ENCODE data around the gene FBRSL1. TPM values are rescaled to one million over a fixed set of nuclear protein-coding genes. Genes with fewer than 3 reads are reported as not detected.
"Not testable (repeated sequence)": the region's sequence is repeated elsewhere in the genome, so short reads cannot be mapped to it uniquely, and the experiment has no call there.

The FBRSL1 gene
- total RNA-seq, 1 donor from 2014 or later, result 58.6 TPM

DNA sequence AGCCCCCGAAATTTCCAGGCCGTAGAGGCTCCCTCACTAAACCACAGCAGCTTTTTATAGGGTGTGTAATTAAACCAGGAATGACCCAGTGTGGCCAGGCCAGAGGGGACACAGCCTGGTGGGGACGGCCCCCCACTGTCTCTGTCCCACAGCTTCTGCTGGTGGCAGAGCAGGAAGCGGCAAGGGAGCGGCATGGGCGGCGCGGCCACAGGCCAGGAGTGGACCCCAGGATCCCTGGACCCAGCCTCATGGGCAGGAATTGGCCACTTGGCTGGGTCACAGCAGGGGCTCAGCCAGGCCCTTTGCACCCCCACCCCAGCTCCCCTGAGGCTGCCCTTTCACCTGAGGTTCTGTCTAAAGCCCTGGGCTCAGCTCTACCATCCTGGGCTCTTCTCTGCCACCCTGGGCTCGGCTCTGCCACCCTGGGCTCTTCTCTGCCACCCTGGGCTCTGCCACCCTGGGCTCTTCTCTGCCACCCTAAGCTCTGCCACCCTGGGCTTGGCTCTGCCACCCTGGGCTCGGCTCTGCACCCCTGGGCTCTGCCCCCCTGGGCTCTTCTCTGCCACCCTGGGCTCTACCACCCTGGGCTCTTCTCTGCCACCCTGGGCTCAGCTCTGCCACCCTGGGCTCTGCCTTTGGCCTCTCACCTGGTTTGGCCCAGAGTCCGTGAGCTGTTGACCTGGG is 39.3 kb downstream of the FBRSL1 start:
- no peak for DNase-seq
- intact Hi-C loops (cut with DNase I), result no loop called here
- ATAC-seq (ENCODE audit: poor library complexity), result no peak

DNA sequence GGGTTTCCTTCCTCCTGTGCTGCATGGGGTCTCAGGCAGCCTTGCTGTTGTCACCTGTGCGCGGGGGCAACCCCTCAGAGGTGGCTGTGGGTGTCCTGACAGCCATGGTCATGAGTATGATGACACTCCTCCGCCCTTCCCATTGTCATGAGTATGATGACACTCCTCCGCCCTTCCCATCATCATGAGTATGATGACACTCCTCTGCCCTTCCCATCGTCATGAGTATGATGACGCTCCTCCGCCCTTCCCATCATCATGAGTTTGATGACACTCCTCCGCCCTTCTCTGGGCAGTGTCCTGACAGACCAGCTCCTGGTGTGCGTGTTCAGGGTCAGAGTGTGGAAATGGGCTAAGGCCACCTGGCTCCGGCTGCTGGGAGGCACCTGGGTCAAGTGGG is 40.0 kb downstream of the FBRSL1 start:
- intact Hi-C loops (cut with DNase I), result no loop called here
- ATAC-seq (ENCODE audit: poor library complexity) (no peak), DNase-seq (no peak)

DNA sequence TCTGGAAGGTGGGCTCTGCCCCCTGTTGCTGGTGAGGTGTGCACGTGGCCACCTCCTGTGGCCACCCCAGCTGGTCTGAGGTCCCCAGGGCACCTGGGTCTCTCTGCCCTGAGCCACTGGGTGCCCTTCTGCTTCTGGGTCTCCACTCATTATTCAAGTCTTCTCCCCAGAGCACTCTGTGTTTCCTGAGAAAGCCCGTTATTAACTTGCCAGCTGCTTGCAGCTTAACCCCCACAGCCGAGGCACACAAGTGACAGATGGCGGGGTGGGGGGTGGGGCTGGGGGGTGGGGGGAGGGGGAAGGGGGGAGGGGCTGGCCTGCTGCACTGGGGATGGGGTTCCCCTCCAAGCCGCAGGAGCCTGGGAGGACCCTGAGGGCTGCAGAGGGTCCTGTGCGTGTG is 40.5 kb downstream of the FBRSL1 start:
- DNase-seq (no peak), ATAC-seq (ENCODE audit: poor library complexity) (no peak)
- intact Hi-C loops (cut with DNase I), result no loop called here

DNA sequence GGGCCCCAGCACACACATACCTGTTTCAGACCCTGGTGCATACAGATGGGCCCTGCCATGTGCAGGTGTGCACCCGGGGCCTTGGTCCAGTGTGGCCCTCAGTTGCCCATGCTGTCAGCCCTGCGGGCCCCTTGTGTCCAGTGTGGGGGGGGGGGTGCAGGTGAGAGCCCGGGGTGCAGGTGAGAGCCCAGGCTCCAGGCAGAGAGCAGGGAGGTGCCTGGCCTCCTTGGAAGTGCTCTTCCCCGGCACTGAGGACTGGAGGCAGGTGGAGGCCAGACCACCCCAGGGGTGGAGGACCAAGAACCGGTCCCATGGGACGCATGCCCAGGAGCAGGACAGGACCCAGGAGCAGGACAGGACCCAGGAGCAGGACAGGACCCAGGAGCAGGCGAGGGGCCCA is 40.9 kb downstream of the FBRSL1 start:
- no peak for DNase-seq
- intact Hi-C loops (cut with DNase I), result no loop called here
- no peak for ATAC-seq (ENCODE audit: poor library complexity)

DNA sequence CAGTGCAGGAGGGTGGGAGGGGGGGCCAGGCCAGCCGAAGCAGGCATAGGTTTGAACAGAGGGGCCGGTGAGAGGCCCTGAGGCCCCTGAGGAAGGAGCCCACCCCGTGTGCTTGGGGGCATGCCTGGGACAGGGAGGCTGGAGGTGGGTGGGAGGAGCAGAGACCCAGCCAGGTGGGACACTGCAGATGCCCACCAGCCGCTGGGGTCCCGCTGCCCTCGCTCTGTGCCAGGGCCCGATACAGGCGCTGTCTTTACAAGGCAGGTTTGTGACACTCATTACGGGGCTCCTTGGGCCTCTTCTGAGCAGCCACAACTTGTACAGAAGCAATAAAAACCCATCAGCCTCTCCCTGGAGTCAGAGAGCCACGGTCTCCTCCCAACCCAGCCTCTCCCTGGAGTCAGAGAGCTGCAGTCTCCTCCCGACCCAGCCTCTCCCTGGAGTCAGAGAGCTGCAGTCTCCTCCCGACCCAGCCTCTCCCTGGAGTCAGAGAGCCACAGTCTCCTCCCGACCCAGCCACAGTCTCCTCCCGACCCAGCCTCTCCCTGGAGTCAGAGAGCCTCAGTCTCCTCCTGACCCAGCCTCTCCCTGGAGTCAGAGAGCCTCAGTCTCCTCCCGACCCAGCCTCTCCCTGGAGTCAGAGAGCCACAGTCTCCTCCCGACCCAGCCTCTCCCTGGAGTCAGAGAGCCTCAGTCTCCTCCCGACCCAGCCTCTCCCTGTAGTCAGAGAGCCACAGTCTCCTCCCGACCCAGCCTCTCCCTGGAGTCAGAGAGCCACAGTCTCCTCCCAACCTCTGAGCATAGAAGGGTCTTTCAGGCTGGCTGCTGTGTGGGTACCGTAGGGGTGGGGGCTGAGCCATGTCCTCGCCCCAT is 43.0 kb downstream of the FBRSL1 start:
- DNase-seq; ATAC-seq (ENCODE audit: poor library complexity); intact Hi-C loops (cut with DNase I): not testable (repeated sequence)

DNA sequence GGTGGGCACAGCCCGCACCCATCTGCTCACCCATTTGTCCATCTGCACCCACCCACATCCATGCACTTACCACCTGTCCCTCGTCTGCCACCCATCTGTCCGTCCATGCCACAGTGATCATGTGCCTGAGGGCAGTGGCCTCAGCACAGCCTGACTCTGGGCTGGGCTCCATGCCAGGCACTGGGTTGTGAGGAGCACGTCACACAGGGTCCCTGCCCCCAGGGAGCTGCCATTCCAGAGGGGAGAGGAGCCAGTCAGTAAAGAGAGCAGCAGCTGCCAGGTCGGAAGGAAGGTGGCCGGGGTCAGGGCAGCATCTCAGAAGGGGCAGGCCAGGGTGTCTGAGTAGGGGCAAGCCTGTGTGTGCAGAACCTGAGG is 43.6 kb downstream of the FBRSL1 start:
- DNase-seq, result no peak
- ATAC-seq (ENCODE audit: poor library complexity), result no peak
- intact Hi-C loops (cut with DNase I), result no loop called here

DNA sequence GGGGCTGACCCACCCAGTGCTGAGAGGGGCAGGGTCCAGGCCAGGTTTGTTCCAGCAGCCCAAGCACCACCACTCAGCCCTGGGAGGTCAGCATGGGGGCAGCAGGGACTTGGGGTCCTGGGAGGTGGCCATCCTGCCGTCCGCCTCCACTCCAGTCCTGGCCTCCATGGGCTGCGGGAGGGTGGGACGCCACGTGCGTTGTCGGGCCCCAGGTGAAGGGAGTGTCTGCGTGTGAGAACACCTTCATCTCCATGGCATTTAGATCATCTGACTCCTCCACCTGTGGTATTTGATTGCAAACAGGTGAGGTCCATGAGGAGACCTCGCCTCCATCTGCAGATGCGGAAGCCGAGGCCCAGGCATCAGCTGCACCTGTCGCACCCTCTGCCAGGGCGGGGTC is 44.1 kb downstream of the FBRSL1 start:
- DNase-seq (no peak), ATAC-seq (ENCODE audit: poor library complexity) (no peak)
- intact Hi-C loops (cut with DNase I), result no loop called here

DNA sequence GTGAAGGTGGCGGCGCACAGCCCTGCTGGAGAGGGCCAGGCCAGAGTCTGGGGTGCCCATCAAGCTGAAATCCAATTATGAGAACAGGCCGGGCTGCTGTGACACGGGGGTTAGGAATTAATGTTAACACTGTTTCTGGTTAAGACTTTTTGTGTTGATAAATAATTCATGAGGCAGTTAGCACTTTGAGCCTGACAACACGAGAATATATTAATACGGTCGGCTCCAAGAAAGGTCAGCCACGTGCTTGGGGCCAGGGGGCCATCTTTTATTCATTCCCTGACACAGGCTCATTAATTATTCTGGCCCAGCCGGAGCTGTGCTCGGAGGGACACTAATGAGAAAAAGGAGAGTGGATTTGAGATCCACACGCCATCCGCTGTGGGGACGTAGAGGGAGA is 45.1 kb downstream of the FBRSL1 start:
- intact Hi-C loops (cut with DNase I), result no loop called here
- DNase-seq (no peak), ATAC-seq (ENCODE audit: poor library complexity) (no peak)

DNA sequence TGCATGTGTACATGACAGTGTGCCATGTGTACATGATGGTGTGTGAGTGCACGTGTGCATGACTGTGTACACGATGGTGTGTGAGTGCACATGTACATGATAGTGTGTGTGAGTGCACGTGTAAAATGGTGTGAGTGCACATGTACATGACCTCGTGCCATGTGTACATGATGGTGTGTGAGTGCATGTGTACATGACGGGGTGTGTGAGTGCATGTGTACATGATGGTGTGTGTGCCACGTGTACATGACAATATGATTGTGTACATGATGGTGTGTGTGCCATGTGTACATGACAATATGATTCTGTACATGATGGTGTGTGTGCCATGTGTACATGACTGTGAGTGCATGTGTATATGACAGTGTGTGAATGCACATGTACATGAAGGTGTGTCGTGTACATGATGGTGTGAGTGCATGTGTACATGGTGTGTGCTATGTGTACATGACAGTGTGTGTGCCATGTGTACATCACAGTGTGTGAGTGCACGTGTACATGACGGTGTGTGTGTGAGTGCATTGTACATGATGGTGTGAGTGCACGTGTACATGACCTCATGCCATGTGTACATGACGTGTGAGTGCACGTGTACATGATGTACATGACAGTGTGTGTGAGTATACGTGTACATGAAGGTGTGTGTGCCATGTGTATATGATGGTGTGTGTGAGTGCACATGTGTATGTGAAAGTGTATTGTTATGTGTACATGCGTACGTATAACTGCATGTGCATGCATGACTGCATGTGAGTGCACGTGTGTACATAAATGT is 46.3 kb downstream of the FBRSL1 start:
- DNase-seq (no peak), ATAC-seq (ENCODE audit: poor library complexity) (no peak)
- intact Hi-C loops (cut with DNase I), result no loop called here

DNA sequence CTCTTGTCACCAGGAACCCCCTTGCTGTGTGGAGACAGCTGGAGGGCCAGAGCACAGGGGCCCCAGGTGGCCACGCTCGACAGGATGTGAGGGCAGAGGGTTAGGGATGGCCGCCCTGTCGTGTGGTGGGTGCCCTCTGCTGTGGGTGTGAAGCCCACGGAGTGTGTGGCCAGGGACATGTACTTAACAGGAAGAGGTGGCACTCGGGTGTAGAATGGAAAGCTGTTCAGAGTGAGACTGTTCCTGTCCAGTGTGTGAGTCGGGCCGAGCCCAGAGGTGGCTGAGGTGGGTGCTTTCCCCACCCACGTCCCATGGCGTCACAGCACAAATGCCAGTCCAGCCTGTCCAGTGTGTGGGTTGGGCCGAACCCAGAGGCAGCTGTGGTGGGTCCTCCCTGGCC is 47.1 kb downstream of the FBRSL1 start:
- DNase-seq (no peak), ATAC-seq (ENCODE audit: poor library complexity) (no peak)
- intact Hi-C loops (cut with DNase I), result no loop called here

DNA sequence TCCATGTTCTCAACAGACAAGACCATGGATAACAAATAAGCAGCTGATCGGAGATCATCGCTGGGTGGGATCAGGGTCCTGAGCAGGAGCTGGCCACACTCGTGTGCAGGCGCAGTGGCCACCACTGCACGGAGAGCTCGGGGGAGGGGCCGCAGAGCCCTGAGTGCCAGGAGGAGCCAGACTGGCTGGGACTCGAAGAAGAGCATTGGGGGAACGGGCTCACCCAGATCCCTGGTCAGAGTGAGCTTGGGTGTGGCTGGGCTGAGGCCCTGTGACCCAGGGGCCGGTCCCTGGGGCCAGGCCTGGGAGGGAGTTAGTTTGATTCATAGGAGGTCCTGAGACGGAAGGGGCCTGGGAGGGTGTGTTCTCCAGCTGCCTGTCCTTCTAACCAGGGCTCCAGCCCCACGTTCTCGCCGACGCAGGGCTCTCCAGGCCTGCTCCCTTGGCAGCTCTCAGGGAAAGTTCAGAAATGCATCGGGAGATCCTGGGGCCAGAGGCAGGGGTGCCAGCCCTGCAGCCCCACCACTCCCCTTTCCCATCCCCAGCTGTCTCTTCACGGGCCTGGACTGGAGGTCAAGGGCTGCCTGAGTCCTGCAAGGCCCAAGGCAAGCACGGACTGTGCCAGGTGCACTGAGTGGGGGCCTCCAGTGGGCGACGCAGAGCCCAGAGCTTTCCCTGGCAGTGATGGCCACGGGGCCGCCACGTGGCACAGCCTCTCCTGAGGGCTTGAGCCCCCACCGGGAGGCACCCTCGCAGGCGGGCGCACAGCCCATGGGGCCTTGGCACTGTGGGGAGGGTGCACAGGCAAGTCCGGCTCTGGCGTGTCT is 48.1 kb downstream of the FBRSL1 start:
- intact Hi-C loops (cut with DNase I), result no loop called here
- ATAC-seq (ENCODE audit: poor library complexity), result peak; percentile 6
- no peak for DNase-seq

DNA sequence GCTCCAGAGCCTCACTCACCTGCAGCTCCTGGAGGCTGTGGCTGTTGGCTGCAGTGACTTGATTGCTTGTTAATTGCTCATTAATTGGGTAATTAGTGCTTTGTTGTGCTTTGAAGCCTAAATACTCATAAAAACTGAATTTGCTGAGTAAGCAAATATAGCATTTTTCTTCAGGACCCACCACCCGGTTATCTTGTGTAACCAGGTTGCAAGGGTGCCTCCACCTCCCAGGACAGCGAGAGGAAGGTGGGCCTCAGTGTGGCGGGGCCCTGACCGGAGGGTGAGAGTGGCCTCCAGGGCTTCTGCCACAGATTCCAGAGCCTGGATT is 48.7 kb downstream of the FBRSL1 start:
- intact Hi-C loops (cut with DNase I), result no loop called here
- no peak for ATAC-seq (ENCODE audit: poor library complexity)
- no peak for DNase-seq

DNA sequence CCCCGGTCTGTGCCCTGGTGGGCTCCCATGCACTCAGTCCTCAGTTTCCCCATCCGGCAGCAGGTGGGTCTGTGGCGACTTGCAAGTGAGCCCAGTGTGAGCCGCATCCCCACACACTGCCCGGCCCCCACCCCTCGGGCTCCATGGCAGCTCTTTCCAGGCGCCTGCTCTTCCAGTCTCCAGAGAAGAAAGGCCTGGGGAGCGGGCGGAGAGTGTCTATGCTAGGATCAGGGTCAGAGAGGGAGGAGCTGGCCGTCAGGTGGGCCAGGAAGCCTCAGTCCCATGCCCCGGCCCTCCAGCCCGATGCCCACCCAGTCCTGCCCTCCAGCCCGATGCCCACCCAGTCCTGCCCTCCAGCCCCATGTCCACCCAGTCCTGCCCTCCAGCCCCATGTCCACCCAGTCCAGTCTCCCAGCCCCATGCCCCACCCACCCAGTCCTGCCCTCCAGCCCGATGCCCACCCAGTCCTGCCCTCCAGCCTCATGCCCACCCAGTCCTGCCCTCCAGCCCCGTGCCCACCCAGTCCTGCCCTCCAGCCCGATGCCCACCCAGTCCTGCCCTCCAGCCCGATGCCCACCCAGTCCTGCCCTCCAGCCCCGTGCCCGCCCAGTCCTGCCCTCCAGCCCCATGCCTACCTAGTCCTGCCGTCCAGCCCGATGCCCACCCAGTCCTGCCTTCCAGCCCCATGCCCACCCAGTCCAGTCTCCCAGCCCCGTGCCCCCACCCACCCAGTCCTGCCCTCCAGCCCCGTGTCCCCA is 49.2 kb downstream of the FBRSL1 start:
- intact Hi-C loops (cut with DNase I), result no loop called here
- no peak for ATAC-seq (ENCODE audit: poor library complexity)
- DNase-seq, result no peak

DNA sequence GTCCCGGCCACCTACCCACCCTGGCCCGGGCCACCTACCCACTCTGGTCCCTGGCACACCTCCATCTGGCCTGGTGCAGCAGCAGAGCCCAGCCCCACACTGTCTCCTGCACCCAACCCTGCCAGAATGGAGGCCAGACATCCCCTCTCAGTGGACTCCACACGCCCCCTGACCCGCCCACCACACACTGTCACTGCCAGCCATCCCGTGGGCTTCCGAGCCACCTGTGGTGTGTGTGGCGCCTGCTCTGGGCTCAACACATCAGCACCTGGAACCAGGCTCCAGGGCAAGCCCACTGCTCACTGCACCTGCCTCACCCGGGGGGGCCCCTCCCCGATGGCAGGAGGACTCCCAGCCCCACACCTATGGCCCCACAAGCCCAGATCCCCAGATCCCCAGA is 50.5 kb downstream of the FBRSL1 start:
- DNase-seq, result no peak
- ATAC-seq (ENCODE audit: poor library complexity), result no peak
- intact Hi-C loops (cut with DNase I), result no loop called here

DNA sequence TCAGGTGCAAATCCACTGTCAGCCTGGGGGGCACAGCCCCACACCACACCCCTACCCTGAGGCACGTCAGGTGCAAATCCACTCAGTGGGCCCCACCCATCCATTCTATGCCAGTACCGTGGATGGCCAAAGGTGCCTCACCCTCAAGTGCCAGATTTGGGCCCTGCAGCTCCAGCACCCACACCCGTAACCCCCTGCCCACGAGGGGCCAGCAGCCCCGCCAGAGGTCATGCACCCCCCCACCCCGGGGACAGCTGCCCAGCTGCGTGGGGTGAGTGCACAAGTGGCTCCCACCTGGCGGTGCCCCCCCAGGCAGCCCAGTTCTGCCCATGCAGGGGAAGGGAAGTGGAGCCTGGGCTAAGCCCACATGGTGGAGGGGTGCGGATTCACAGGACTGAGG is 51.2 kb downstream of the FBRSL1 start:
- intact Hi-C loops (cut with DNase I), result no loop called here
- ATAC-seq (ENCODE audit: poor library complexity), result no peak
- no peak for DNase-seq

DNA sequence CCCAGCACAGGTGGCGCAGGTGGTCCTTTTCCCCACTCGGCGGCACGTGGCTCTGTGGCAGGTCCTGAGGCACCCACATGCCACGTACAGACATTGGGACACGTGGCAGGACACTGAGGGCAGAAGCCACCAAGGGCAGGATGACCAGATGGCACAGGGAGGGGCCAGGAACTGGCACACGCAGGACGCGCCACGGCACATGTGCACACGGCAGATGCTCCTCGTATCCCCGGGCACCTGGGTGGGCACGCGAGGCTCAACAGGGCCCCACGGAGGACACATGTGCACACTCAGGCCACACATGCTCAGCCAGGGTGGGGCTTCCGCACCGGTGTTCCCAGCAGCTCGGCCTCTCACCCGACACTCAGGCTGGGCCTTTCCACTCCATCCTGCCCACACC is 52.0 kb downstream of the FBRSL1 start:
- DNase-seq (no peak), ATAC-seq (ENCODE audit: poor library complexity) (no peak)
- intact Hi-C loops (cut with DNase I), result no loop called here

DNA sequence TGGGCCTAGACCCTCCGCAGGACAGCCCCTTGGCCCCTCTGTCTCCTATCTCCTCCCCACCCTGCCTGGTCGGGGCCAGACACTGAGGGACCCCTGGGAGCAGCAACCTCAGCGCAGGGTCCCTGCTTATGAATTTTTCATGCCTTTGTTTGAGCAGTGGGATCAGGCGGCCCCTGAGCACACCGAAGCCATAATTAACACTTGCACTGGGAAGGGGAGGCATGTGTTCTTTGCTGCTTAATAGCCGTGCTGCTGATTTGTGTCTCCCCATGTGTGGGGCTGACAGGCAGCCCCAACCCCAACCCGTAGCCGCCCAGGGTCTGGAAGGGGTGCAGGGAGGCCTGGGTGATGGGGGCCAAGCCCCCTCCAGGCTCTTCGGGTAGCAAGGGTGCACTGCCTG is 52.7 kb downstream of the FBRSL1 start:
- no peak for DNase-seq
- intact Hi-C loops (cut with DNase I), result no loop called here

DNA sequence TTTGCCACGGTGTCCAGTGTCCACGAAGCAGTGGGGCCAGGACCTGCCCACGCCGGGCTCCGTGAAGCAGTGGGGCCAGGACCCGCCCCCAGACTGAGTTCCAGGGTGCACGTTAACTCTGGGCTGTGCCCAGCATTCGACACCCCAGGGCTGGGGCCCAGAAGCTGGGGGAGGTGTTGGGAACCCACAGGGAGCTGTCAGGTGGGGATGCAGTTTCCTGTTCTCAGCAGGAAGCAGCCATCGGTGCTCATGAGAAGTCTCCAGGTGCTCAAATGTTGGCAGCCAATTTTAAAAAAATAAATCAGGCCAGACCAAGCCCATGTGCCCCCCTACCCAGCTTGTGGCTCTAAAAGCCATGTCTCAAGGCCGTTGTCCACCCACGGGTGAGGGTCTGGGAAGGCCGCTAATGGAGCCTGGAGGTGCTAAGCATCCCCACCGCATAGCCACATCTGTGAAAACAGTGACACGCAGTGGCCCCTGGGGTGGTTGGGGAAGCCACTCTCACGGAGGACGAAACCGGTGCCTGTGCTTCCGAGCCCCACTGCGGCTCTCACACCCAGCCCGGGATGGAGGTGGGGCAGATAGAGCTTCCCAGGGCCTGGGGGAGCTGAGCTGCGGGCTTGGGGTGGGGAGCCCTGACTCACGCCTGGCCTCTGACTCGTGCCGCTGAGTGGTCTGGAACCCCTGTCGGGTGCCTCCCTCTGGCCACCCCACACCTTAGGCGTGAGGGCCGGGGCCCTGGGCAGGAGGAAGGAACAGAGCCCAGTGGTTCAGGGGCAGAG is 53.5 kb downstream of the FBRSL1 start:
- intact Hi-C loops (cut with DNase I), result no loop called here
- ATAC-seq (ENCODE audit: poor library complexity) (no peak), DNase-seq (no peak)

More for the DNA sequence above, 52.7 kb downstream of the FBRSL1 start:
- ATAC-seq (ENCODE audit: poor library complexity), result no peak
